Endothelial cell of hepatic sinusoid (primary cell): ENCODE measurements around the gene RSRC1.
"Not testable (repeated sequence)": the region's sequence is repeated elsewhere in the genome, so short reads cannot be mapped to it uniquely, and the experiment has no call there.

ENCODE experiments used
- in situ Hi-C: cut with HindIII; loops from 2 replicates; pipeline ENCODE4 v1.10.0; 2017; ENCODE audit warnings: low sequenced_read_pairs

RSRC1 gene

DNA sequence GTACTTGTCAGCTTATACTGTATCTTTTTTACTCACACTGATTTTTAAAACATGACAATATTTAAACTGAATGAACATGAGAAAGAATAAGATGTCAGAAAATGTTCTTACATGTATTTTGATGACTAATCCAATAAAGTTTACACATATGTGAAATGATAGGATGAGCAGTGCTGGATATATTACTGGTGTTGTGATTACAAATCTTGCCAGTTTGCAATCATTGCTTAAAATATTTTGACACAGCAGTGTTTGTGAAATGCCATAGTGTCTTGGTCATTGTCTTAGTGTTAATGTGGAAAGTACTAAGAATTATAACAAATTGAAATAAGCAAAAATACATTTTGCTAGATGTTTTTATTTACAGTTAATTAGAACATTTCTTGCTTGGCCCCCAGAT lies 342.4 kb downstream of the RSRC1 start:
- in situ Hi-C loops = no loop called here

DNA sequence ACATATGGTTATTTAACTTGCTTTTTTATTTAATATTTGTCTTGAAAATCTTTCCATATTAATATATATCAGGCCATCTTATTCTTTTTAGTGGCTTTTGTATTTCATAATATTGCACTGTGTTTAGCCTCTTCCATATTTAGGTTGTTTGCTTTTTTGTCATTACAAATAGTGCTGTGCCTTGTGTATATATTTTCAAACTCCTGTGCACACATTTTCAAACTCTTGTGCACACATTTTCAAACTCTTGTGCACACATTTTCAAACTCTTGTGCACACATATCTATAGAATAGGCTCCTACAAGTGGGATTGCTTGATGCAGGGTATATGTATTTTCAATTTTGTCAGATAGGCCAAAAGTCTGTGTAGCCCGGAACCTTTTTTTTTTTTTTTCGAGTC lies 343.1 kb downstream of the RSRC1 start:
- in situ Hi-C loops = no loop called here

DNA sequence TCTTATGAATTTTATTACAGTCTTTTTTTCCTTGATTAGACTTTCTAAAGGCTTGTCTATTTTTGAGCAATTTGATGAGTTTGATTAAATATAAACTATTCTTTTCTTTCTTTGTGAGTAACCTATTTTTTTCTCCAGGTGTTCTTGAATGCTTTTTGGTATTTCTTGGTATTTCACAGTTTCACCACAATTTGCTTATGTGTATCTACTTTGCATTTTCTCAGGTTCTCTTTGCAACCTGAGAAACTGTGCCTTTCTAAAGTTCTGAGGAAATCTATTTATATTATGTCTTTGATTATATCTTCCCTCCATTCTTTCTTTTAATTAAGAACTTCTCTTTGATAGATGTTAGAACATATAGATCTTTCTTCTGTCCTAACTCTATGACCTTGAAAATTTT lies 344.0 kb downstream of the RSRC1 start:
- in situ Hi-C loops = no loop called here

DNA sequence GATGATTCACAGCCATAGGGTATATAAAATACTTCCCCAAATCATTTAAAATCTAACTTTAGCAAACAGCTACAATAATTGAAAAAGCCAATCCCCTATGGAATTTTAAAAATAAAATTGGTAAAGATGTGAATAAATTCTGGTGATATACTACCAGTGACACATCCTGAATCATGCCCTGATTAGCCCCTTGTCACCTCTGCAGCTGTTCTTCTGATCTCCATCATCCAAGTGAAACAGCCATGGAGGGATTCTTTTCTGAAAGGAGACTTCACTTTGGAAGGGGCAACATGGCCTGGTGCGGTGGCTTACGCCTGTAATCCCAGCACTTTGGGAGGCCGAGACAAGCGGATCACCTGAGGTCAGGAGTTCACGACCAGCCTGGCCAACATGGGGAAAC lies 345.5 kb downstream of the RSRC1 start:
- in situ Hi-C loops = no loop called here

DNA sequence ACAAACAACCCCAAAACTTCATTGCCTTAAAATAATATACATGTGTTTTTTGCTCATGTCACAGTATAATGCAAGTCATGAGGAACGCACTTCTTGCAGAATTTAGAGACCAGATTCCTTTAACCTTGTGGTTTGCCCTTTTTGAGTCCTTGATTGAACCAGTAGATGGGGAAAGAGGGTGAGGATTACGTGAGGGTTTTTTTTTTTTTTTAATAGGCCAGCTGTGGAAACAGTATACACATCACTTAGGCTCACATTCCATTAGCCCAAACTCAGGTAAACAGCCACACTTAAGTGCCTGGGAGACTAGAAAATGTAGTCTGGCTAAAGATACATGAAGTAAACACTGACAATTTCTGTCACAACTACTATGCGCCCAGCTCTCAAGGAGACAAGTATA lies 346.2 kb downstream of the RSRC1 start:
- in situ Hi-C loops = no loop called here

DNA sequence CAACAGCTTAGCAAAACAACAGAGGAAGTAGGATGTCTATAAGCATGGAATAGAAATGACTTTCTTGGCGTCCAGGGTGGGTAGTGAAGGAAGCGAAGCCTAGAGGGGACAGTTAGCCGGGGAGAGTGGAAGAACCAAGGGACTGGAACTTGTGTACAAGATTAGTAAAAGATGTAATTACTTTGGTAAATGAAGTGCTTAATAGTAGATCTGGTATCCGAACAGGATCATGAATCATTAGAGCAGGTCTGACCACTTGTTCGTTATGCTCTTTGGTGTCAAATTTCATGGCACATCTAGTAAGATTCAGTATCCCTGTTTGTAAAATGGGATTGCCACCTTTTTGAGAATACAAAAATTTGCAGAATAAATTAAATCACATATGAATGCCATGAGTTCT lies 348.6 kb downstream of the RSRC1 start:
- in situ Hi-C loops = no loop called here

DNA sequence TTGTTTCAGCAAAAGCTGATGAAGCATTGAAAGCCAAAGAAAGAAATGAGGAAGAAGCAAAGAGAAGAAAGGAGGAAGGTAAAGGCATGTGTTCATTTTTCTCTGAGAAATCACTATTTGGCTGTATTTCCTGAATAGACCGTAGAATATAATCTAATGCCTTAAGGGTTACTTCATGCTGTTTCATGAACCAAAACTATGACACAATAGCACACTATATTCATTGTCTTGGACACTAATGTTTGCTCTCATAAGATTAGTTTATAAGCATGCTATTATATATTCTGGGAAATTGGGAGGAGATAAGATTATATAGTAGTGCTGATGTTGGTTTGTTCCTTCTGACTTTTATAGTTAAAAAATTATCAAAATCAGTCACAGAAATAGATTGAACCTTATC lies 351.0 kb downstream of the RSRC1 start:
- in situ Hi-C loops = no loop called here

DNA sequence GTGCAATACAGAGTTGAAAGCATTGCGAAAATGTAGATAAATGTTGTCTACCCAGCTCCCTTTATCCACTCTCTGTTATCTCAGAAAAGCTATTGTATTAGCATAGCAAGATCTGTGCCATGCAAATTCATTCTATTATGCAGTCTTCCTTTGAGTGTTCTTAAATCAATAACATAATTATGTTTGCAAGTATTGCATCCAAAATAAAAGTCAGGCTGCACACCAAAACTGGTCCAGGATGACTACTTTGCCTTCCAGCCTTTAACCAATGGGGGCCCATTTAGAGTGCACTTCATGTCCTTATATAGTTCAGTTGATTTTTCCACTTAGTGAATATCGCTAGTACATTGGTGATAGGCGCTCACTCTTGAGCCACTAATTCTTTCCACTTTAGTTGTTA lies 353.7 kb downstream of the RSRC1 start:
- in situ Hi-C loops = no loop called here

DNA sequence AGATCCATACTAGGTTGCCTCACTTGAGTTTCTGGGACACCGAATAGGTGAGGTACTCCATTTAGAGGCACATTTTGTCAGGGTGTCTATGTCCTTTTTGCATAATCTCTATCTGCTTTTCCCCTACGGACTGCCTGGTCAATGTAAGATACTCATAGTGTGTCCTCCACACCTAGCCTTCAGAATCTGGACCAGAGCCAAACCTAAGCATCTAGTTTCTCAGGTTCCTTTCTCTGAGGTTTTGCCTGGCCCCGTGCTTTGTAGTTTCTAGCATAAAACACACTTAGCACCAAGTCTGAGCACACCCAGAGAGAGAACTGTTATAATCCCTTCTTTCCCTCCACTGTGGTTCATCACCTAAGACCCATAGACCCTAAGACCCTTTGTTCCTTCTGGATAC lies 355.2 kb downstream of the RSRC1 start:
- in situ Hi-C loops = no loop called here

DNA sequence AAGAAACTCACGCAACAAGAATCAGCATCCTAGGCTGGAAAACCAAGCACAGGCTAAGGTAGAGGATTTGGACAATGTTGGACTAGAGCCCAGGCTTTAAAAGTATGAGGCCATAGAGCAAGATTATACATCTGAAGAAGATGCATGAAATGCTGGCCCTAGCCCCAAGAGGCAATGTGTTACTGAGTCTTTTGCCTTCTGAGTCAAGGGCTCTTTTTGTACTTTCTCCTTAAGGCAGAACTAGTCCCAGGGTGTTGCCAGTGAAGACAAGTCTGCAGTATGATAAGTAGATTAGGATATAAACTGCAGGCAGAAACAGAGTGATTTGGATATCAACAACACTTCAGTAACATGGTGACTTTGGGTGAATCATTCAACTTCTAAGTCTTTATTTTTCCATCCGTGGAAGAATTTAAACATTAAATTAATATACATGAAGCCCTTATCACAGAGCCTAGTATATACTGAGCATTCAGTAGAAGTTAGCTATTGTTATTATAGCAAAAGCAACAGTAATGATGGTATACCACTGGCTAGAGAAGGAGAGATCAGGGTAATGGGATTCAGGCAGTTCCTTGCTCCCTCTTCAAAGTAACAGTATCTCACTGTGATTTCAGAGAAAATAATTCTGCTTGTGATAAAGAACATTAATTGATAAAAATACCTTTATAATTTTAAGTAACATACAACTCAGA lies 361.2 kb downstream of the RSRC1 start:
- in situ Hi-C loops = no loop called here

DNA sequence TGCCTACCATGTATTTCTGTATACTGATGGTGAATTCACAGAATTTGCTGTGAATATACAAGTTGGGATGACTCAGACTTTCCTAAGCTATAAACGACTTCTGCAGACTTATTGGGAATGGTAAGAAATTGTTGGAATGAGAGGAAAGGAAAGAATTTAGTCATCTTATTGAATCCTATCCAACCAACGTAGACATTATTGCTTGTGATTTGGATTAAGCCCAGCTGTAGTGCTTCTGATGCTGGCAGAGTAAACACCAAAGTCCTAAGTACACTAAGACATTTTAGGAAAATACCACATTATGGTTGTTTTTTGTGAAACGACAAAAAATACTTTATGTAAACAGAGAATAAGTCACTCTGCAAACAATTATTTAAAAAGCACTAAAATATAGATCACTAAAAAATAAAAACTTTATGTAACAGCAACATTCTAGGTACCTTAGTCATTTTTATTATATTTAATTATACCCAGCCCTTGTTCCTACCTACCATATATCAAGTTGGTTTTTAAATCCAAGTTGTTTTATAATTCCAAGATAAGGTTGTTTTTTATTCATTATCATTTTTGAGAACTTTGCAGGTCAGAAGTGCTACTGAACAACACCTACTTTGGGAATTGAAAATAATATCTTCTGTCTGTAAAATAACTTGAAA lies 361.9 kb downstream of the RSRC1 start:
- in situ Hi-C loops = no loop called here

DNA sequence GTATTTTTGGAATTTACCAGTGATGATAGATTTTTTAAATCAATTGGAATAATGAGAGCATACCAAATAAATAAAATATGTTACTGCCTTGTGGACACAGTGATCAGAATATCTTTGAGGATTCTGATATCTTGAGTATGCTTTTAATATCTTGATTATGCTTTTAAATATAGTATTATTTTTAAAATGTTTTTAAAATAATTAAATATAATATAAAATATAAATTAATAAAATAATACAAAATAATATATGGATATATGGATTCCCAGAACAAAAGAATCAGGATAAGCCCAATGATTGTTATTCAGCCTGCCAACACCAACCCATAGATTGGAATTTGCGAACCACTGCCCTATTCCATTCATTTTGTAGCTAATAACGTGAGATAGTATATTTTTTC lies 369.2 kb downstream of the RSRC1 start:
- in situ Hi-C loops = no loop called here

DNA sequence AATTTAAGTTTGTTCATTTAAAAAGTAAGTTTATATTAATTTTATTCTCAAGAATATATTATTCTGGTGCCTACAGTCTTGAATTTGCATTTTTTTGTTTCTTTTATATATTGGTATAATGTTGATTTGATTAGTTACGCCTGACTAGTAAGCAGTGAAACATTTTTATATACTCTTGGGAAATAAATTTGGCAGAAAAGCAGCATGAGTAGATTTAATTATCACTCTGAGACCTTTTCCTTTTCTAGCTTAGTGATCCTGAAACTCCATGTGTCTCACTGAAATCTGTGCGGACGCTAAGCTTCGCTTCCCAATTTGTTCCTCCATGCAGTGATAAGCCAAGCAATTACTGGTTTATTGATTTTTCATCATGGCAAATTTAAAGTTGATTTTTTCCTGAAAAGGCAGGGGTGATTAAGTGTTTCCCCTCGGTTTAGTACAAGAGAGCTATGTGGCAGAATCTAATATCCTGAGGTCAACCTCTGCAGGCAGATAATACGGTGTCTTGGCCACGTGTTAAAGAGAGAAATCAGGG lies 373.9 kb downstream of the RSRC1 start:
- in situ Hi-C loops = no loop called here

DNA sequence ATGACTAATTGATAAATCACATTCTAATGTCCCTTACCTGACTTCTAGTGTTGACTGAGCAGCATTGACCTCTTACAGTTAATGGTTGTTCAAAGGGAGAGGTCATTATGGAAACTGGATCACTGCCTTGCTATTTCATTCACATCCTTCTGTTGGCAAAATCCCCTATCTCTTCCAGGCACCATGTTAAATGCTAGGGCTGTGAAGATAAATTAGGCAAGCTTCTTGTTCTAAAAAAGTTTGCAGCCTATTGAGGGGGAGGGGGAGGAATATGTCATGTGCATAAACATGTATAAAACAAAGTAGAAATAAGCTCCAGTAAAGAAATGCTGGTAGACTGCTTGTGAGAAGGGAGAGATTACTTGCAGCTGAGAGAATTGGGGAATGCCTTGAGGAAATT lies 376.3 kb downstream of the RSRC1 start:
- in situ Hi-C loops = no loop called here

DNA sequence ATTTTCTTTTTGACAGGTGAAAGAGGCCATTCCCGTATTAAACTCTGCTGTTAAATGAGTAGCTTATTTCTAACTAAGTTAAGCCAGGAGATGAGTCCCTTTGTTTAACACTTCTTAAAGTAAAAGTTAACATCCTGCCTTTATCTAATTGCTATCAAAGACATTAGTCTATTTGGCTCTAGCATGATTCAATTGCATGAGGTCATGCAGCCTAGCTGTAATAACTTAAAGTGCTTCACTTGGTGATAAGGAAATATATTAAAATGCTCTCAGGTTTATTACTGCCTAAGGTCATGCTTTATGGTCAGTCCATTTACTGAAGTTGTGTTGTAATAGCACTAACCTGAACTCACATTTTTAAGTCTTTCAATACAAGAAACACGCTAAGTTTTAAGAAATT lies 378.8 kb downstream of the RSRC1 start:
- in situ Hi-C loops = no loop called here

DNA sequence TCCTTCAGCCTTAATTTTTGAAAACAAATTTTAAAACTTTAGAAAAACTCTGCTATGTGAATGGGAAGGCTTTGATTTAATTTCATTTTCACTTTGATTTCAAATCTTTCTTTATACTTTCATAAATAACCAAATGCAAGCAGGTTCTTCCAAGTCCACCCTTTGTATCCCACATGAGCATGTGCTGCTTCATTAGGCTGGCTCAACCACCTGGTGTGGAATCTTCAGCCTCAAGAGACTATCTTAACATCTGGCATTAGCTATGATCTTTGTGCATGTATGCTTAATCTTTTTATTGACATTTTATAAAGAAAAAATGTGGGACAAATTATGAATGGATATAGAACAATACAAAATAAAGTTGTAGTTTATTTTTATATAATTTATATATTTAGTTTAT lies 379.3 kb downstream of the RSRC1 start:
- in situ Hi-C loops = no loop called here

DNA sequence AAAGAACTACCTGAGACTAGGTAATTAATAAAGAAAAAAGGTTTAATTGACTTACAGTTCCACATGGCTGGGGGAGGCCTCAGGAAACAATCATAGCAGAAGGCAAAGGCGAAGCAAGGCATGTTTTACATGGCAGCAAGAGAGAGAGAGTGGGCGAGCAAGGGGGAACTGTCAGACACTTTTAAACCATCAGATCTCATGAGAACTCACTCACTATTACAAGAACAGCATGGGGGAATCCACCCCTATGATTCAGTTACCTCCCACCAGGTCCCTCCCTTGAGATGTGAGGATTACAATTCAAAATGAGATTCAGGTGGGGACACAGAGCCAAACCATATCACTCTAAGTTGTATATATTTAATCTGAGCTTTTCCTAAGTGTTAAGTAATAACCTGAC lies 382.1 kb downstream of the RSRC1 start:
- in situ Hi-C loops = no loop called here

DNA sequence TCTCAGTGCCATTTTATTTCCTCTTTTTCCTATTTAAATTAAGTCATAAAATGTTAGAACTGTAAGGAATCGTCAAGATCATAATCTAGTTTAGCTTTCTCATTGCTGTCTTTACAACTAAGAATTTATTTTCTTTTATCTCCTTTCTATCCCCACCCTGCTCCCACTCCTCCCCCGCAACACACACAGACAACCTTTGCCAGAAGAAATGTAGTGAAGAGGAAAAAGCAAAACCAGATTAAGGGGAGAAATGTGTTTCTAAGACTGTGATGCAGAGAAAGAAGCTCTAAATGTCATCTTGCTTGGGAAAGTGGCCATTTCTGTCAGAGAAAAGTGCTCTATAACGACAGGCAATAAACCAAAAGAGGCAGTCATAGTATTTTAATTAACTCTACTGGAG lies 382.8 kb downstream of the RSRC1 start:
- in situ Hi-C loops = no loop called here

DNA sequence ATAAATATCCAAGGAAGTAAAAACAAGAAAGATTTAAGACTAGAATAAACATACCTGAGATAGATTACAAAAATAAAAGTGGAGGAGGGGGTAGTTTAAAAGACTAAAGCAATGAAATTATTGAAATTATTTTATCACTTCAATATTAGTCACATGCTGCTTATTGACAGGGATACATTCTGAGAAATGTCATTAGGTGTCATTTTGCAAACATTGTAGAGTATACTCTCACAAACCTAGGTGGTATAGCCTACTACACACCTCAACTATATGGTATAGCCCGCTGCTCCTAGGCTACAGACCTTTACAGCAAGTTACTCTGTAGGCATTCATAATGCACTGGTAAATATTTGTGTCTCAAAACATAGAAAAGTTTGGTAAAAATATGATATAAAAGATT lies 384.0 kb downstream of the RSRC1 start:
- in situ Hi-C loops = no loop called here

DNA sequence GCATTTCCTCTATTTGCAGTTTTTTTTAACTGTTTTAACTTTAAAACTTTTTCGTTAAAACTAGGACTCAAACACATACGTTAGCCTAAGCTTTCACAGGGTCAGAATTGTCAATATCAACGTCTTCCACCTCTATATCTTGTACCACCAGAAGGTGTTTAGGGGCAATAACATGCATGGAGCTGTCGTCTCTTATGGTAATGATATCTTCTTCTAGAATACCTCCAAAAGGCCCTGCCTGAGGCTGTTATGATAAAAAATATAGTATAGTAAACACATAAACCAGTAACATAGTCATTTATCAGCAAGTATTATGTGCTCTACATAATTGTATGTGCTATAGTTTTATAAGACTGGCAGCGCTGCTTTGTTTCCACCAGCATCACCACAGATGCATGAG lies 384.8 kb downstream of the RSRC1 start:
- in situ Hi-C loops = no loop called here

DNA sequence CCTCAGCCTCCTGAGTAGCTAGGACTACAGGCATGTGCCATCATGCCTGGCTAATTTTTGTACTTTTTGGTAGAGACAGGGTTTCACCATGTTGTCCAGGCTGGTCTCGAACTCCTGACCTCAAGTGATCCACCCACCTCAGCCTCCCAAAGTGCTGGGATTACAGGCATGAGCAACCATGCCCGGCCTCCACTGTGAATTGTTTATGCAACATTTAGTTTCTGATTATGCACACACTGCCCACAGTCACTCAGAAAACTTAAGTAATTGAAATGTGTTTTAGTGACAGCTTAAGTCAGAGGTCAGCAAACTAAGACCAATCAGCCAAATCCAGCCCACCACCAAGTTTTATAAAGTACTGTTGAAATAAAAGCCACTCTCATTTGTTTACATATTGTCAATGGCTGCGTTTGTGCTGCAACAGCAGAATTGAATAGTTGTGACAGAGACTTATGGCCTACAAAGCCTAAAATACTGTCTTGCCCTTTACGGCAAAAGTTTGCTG lies 385.6 kb downstream of the RSRC1 start:
- in situ Hi-C loops = not testable (repeated sequence)

DNA sequence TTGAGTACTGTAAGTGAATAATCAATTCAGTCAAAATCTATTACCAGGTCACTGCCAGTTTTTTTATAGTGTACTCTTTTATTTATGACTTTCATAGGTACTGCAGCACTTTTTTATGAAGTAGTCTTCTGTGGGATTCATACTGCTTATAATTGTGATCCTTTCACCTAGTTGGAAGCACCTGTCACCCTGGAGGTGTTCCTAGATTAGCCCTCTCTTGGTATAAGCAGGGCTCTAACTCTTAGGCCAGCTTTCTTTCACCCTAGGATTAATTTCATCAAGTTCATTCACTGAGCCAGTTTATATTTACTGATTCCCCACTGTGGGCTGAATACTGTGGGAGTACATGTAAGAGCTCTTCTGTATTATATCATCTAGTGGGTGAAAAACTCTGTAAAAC lies 395.2 kb downstream of the RSRC1 start:
- in situ Hi-C loops = no loop called here

DNA sequence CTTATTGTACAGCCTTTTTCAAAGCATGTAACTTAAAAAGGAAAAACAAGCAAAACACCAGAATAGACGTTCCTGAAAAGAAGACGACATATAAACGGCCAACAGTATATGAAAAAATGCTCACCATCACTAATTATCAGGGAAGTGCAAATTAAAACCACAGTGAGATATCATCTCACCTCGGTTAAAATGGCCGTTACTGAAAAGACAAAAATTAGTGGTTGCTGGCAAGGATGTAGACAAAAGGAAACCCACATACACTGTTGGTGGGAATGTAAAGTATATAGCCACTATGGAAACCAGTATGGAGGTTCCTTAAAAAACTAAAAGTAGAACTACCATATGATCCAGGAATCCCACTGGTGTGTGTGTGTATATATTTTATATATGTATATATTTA lies 396.6 kb downstream of the RSRC1 start:
- in situ Hi-C loops = no loop called here
